GM10266 (cell line): ENCODE results near the gene ZNRF2.
A peak's percentile ranks its signal among the peaks of the same experiment; 100 is the strongest.

Experiments
- DNase-seq: peaks from one replicate; pipeline ENCODE4 v3.0.0; 2012; ENCODE audit errors: extremely low spot score
- CTCF ChIP-seq: IDR thresholded peaks from 2 replicates; pipeline ENCODE4 v1.5.1; 2012; ENCODE audit warnings: mild to moderate bottlenecking, low read depth; ENCODE audit not compliant: control insufficient read depth, insufficient read depth; ENCODE audit errors: missing control alignments

ZNRF2 gene

DNA sequence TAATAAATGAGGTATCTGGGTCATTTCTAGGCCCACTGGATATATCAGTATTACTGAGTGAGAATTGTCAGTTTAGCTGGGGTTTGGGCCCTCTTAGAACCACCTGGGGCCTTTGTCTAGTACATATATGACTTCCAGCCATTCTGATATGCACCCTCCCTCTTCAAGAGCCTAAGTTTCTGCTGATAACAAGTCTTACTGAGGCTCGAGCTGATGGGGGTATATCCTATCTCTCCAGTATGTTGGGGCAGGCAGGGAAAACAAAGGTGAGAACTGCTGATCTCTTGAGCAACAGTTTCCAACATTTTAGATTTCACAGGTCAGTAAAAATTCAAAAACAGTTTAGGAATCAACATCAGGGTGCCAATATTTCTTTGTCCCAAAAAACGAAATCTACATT is 10.8 kb upstream of the ZNRF2 start:
- TF ChIP-seq CTCF: no peak
- DNase-seq: no peak

DNA sequence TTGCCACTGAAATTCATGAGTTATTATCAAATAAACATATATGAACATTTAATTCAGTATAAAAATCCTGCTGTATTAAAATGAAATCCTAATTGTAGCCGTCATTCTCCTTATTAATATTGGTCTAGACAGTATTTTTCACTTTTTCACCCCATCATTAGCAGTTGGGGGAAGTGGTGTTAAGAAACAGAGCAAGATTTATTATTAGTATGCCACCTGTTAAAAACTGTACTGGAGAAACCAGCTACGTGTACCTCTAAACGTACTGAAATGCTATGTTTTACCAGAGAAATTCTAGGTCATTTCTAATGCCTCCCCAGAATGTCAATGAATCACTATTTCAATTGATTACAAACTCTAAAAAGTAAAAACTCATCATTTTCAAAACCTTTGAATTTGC is 9.8 kb upstream of the ZNRF2 start:
- DNase-seq: no peak
- TF ChIP-seq CTCF: no peak

DNA sequence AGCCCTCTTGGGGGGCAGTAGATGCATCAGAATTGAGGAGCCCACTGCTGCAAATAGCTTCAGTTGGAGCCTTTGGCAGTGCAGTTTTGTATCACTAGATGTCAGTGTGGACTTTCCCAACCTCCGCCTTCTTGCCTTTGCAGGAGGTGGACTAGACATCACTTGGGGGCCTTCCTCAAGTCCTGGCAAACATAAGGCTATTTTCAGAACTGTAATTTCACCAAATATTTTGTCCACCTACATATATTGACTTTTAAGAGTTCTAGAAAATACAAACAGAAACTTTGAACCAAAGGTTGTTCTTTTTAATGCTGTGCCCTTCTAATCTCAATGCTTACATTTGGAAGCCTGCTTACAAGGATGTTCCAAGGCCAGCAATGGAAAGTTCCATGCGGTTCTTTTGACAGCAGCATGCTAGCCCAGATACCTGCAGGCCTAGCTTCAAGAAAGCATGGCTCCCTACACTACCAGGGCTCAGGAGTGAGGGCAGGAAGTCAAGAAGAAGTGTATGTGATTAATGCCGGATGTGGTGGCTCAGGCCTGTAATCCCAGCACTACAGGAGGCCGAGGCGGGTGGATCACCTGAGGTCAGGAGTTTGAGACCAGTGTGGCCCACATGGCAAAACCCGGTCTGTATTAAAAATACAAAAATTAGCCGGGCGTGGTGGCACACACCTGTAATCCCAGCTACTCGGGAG is 8.0 kb upstream of the ZNRF2 start:
- peak; percentile 44 for DNase-seq
- TF ChIP-seq CTCF: peak; percentile 68

GRCh38 chr7:30278376-30278775 is 6.0 kb upstream of the ZNRF2 start:
- DNase-seq: no peak
- TF ChIP-seq CTCF: no peak

DNA sequence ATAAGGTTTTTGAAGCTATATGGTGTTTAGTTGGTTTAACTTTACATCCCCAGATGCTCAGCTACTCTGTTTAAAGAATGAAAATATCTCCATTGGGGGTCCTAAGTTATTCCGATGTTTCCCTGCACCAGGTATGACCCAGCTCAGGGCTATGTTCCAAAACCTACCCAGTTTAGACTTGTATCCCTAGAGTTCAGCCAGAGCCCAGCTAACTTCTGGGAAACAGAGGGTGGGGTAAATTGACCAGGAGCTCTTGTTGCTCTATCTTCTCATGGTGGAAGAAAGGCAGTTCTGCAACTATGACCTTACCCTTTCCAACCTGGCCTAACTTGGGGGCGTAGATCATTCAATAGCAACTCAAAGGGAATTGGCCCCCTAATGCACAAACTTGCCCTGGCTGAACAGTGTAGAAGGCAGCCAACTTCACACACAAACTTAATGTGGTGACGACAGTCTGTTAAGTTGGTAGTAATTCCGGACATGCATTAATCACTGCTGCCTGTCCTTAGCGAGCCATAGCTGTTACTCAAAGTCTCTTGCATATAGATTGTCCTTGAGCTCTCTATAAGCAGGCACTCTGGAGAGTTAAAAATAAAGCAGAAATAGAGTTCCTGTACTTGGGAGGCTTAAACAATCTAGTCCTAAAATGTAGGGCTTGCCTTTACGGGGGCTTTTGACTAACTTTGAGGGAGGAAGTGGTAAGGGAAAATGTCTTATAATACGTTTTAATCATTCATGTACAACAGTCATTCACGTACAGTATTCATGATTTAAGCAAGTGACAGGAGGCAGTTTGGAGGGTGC is 5.3 kb upstream of the ZNRF2 start:
- no peak for TF ChIP-seq CTCF
- no peak for DNase-seq

GRCh38 chr7:30279653-30279904 is 4.8 kb upstream of the ZNRF2 start:
- no peak for TF ChIP-seq CTCF
- DNase-seq: peak; percentile 16

DNA sequence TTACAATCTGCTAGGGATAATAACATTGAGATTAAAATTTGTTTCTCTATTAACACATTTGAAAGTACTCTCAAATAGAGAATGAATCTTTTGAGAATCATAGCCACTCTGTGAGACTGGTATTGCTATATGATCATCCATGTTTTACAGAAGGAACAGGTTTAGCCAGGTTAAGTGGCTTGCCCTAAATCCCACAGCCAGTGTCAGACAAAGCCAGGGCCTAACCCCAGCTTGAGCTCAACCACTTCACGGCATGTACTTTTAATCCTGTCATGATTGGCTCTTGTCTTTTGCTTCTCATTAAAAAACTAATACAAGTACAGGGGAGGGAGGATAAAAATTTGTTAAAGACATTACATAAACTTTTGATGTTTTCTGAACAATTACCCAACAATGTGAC is 3.8 kb upstream of the ZNRF2 start:
- DNase-seq: no peak
- TF ChIP-seq CTCF: no peak
